Stimulated activated naive CD8-positive, alpha-beta T cell treated with anti-CD3 and anti-CD28 coated beads, Interleukin-15, Interleukin-2, amounts not matched to agents 100 ng/mL and 50 ng/mL, for 24 hours (primary cell): Measurements from ENCODE around the gene MTHFS.

Source experiments
- H3K27ac Mint-ChIP-seq: one replicate; pipeline ENCODE4 v1.8.0; 2021; ENCODE audit warnings: mild to moderate bottlenecking, mixed read lengths
- H3K27me3 Mint-ChIP-seq: one replicate; pipeline ENCODE4 v1.8.0; 2021; ENCODE audit warnings: mixed read lengths
- H3K36me3 Mint-ChIP-seq: one replicate; pipeline ENCODE4 v1.8.0; 2021; ENCODE audit warnings: low read depth, mixed read lengths
- H3K4me1 Mint-ChIP-seq: one replicate; pipeline ENCODE4 v1.8.0; 2021; ENCODE audit warnings: low read depth, mixed read lengths
- H3K4me3 Mint-ChIP-seq: one replicate; pipeline ENCODE4 v1.8.0; 2021; ENCODE audit warnings: mild to moderate bottlenecking, mixed read lengths
- H3K9me3 Mint-ChIP-seq: one replicate; pipeline ENCODE4 v1.8.0; 2021; ENCODE audit warnings: mixed read lengths

Gene MTHFS

GRCh38 chr15:79872358-79873017, 24.3 kb downstream of the MTHFS start:
- no peak overlapping the region for H3K27ac Mint-ChIP-seq

GRCh38 chr15:79868554-79868953, 28.3 kb downstream of the MTHFS start:
- H3K4me1 Mint-ChIP-seq = peaks cover 23% of the 10 kb centered on the region
- no peaks in the 10 kb centered on the region for H3K27me3 Mint-ChIP-seq
- peaks cover 4% of the 10 kb centered on the region for H3K9me3 Mint-ChIP-seq
- H3K4me3 Mint-ChIP-seq = no peak overlapping the region
- H3K36me3 Mint-ChIP-seq = peaks cover 68% of the 10 kb centered on the region
- H3K27ac Mint-ChIP-seq = no peak overlapping the region

More at GRCh38 chr15:79872358-79873017, 24.3 kb downstream of the MTHFS start:
- H3K27me3 Mint-ChIP-seq = no peaks in the 10 kb centered on the region
- H3K4me1 Mint-ChIP-seq = peaks cover 19% of the 10 kb centered on the region
- peaks cover 80% of the 10 kb centered on the region for H3K36me3 Mint-ChIP-seq
- peaks cover 15% of the 10 kb centered on the region for H3K9me3 Mint-ChIP-seq
- no peak overlapping the region for H3K4me3 Mint-ChIP-seq

- H3K27me3 Mint-ChIP-seq = no peaks in the 10 kb centered on the region
- no peak overlapping the region for H3K4me3 Mint-ChIP-seq
- H3K36me3 Mint-ChIP-seq = peaks cover 44% of the 10 kb centered on the region
- H3K27ac Mint-ChIP-seq = no peak overlapping the region
- H3K9me3 Mint-ChIP-seq = no peaks in the 10 kb centered on the region
- H3K4me1 Mint-ChIP-seq = peaks cover 8% of the 10 kb centered on the region
These were observed 32.9 kb downstream of the MTHFS start for GRCh38 chr15:79863886-79864285.

- H3K27ac Mint-ChIP-seq = no peak overlapping the region
- H3K9me3 Mint-ChIP-seq = no peaks in the 10 kb centered on the region
- H3K4me1 Mint-ChIP-seq = peaks cover 7% of the 10 kb centered on the region
- H3K36me3 Mint-ChIP-seq = peaks cover 35% of the 10 kb centered on the region
- no peak overlapping the region for H3K4me3 Mint-ChIP-seq
- no peaks in the 10 kb centered on the region for H3K27me3 Mint-ChIP-seq
These were observed 34.6 kb downstream of the MTHFS start for GRCh38 chr15:79862191-79862590.

- no peaks in the 10 kb centered on the region for H3K27me3 Mint-ChIP-seq
- H3K36me3 Mint-ChIP-seq = peaks cover 30% of the 10 kb centered on the region
- no peak overlapping the region for H3K27ac Mint-ChIP-seq
- H3K4me3 Mint-ChIP-seq = no peak overlapping the region
- peaks cover 7% of the 10 kb centered on the region for H3K4me1 Mint-ChIP-seq
- no peaks in the 10 kb centered on the region for H3K9me3 Mint-ChIP-seq
These were observed 36.2 kb downstream of the MTHFS start for GRCh38 chr15:79860661-79861060.

- Mint-ChIP-seq H3K4me1 (peaks cover 8% of the 10 kb centered on the region), H3K27ac (no peak overlapping the region), H3K27me3 (no peaks in the 10 kb centered on the region), H3K9me3 (no peaks in the 10 kb centered on the region), H3K4me3 (no peak overlapping the region), H3K36me3 (peaks cover 27% of the 10 kb centered on the region)
These were observed 38.3 kb downstream of the MTHFS start for GRCh38 chr15:79858469-79858868.

- Mint-ChIP-seq H3K36me3 (peaks cover 35% of the 10 kb centered on the region), H3K4me1 (peaks cover 10% of the 10 kb centered on the region), H3K4me3 (no peak overlapping the region), H3K27me3 (no peaks in the 10 kb centered on the region), H3K27ac (no peak overlapping the region), H3K9me3 (no peaks in the 10 kb centered on the region)
These were observed 43.1 kb downstream of the MTHFS start for GRCh38 chr15:79853492-79854328.

GRCh38 chr15:79849789-79850188, 47.0 kb downstream of the MTHFS start:
- Mint-ChIP-seq H3K27ac (no peak overlapping the region), H3K4me1 (peaks cover 9% of the 10 kb centered on the region), H3K27me3 (no peaks in the 10 kb centered on the region), H3K9me3 (no peaks in the 10 kb centered on the region), H3K4me3 (no peak overlapping the region), H3K36me3 (peaks cover 44% of the 10 kb centered on the region)

- Mint-ChIP-seq H3K27me3 (no peaks in the 10 kb centered on the region), H3K36me3 (peaks cover 64% of the 10 kb centered on the region), H3K27ac (no peak overlapping the region), H3K4me1 (no peaks in the 10 kb centered on the region), H3K4me3 (no peak overlapping the region), H3K9me3 (no peaks in the 10 kb centered on the region)
These were observed 50.3 kb downstream of the MTHFS start for GRCh38 chr15:79846539-79846938.

- Mint-ChIP-seq H3K36me3 (peaks cover 62% of the 10 kb centered on the region), H3K4me3 (no peak overlapping the region), H3K27ac (no peak overlapping the region), H3K9me3 (no peaks in the 10 kb centered on the region), H3K4me1 (no peaks in the 10 kb centered on the region), H3K27me3 (no peaks in the 10 kb centered on the region)
These were observed 52.6 kb downstream of the MTHFS start for GRCh38 chr15:79844221-79844620.

GRCh38 chr15:79837846-79838245, 59.0 kb downstream of the MTHFS start:
- H3K36me3 Mint-ChIP-seq = peaks cover 59% of the 10 kb centered on the region
- H3K4me3 Mint-ChIP-seq = no peak overlapping the region
- no peaks in the 10 kb centered on the region for H3K27me3 Mint-ChIP-seq
- no peaks in the 10 kb centered on the region for H3K4me1 Mint-ChIP-seq
- no peaks in the 10 kb centered on the region for H3K9me3 Mint-ChIP-seq
- H3K27ac Mint-ChIP-seq = no peak overlapping the region

GRCh38 chr15:79834495-79834894, 62.3 kb downstream of the MTHFS start:
- Mint-ChIP-seq H3K4me1 (no peaks in the 10 kb centered on the region), H3K4me3 (no peak overlapping the region), H3K27ac (no peak overlapping the region), H3K9me3 (no peaks in the 10 kb centered on the region), H3K27me3 (no peaks in the 10 kb centered on the region), H3K36me3 (peaks cover 44% of the 10 kb centered on the region)

- H3K27me3 Mint-ChIP-seq = no peaks in the 10 kb centered on the region
- H3K4me3 Mint-ChIP-seq = no peak overlapping the region
- peaks cover 32% of the 10 kb centered on the region for H3K36me3 Mint-ChIP-seq
- H3K9me3 Mint-ChIP-seq = no peaks in the 10 kb centered on the region
- no peaks in the 10 kb centered on the region for H3K4me1 Mint-ChIP-seq
- no peak overlapping the region for H3K27ac Mint-ChIP-seq
These were observed 64.3 kb downstream of the MTHFS start for GRCh38 chr15:79832367-79833120.

GRCh38 chr15:79831604-79832003, 65.2 kb downstream of the MTHFS start:
- Mint-ChIP-seq H3K36me3 (peaks cover 26% of the 10 kb centered on the region), H3K27me3 (no peaks in the 10 kb centered on the region), H3K27ac (no peak overlapping the region), H3K4me3 (no peak overlapping the region), H3K4me1 (no peaks in the 10 kb centered on the region), H3K9me3 (no peaks in the 10 kb centered on the region)

- peaks cover 21% of the 10 kb centered on the region for H3K36me3 Mint-ChIP-seq
- H3K27ac Mint-ChIP-seq = no peak overlapping the region
- H3K9me3 Mint-ChIP-seq = no peaks in the 10 kb centered on the region
- no peaks in the 10 kb centered on the region for H3K27me3 Mint-ChIP-seq
- H3K4me1 Mint-ChIP-seq = no peaks in the 10 kb centered on the region
- no peak overlapping the region for H3K4me3 Mint-ChIP-seq
These were observed 66.9 kb downstream of the MTHFS start for GRCh38 chr15:79829950-79830349.
